Left lobe of liver (tissue), 2 donors: ENCODE measurements around the gene AP5B1. TPM values are rescaled to one million over a fixed set of nuclear protein-coding genes. Genes with fewer than 3 reads are reported as not detected.
A peak's percentile ranks its signal among the peaks of the same experiment; 100 is the strongest.

Source experiments
- ATAC-seq: fragments of 200-7000 bp; cut with Tn5 transposase; one replicate; pipeline ENCODE4 v1.9.1; 2020; ENCODE audit warnings: mild to moderate bottlenecking, moderate library complexity
- DNase-seq: peaks from one replicate; pipeline ENCODE4 v3.0.0-alpha.2; 2020; ENCODE audit warnings: low spot score
- total RNA-seq: library from RNA; stranded (reverse); gene quantifications from one replicate; pipeline ENCODE4 v1.2.1, GENCODE V29; 2021
- donor health status: DM: no; HTN: no; CAD: no; lungs with moderate emphysema.
- donor health status: DM: no; HTN: yes; CAD: no.

AP5B1 gene
- total RNA-seq, 1 donor from 2014 or later: 13.4 TPM

GRCh38 chr11:65787649-65788622 is 7.2 kb upstream of the AP5B1 start:
- ATAC-seq (peak; percentile 8), DNase-seq (no peak)

- ATAC-seq (peak; percentile 6), DNase-seq (no peak)
These were observed 6.2 kb upstream of the AP5B1 start, which contains the start of gene OVOL1 for GRCh38 chr11:65786786-65787636. Gene OVOL1 (plus strand): TSS chr11:65787063. CDS start chr11:65787374, 311 bp downstream.

- ATAC-seq: peak; percentile 29
- DNase-seq: no peak
These were observed 5.4 kb upstream of the AP5B1 start for GRCh38 chr11:65786008-65786785.

GRCh38 chr11:65785319-65786007 is 4.7 kb upstream of the AP5B1 start:
- ATAC-seq (no peak), DNase-seq (no peak)

- DNase-seq: no peak
These were observed 2.0 kb upstream of the AP5B1 start for GRCh38 chr11:65782816-65783228.

GRCh38 chr11:65781962-65782815 is 1.4 kb upstream of the AP5B1 start:
- no peak for DNase-seq
- ATAC-seq: no peak

More at GRCh38 chr11:65782816-65783228, 2.0 kb upstream of the AP5B1 start:
- no peak for ATAC-seq

- ATAC-seq: peak; percentile 48
- DNase-seq: no peak
These were observed 581 bp upstream of the AP5B1 start for GRCh38 chr11:65781152-65781961.

GRCh38 chr11:65779919-65780769 is 632 bp downstream of the AP5B1 start:
- peak; percentile 81 for DNase-seq

GRCh38 chr11:65779669-65779918 is 1.2 kb downstream of the AP5B1 start:
- DNase-seq: no peak
- no peak for ATAC-seq

More at GRCh38 chr11:65779919-65780769, 632 bp downstream of the AP5B1 start:
- peak; percentile 76 for ATAC-seq

- DNase-seq (peak; percentile 50), ATAC-seq (no peak)
These were observed 1.7 kb downstream of the AP5B1 start for GRCh38 chr11:65778901-65779668.

GRCh38 chr11:65778431-65778900 is 2.3 kb downstream of the AP5B1 start:
- DNase-seq: no peak
- ATAC-seq: no peak

- DNase-seq (peak; percentile 69), ATAC-seq (peak; percentile 6)
These were observed 2.9 kb downstream of the AP5B1 start for GRCh38 chr11:65777821-65778361.

GRCh38 chr11:65777241-65777640 is 3.5 kb downstream of the AP5B1 start:
- ATAC-seq (no peak), DNase-seq (peak; percentile 42)

GRCh38 chr11:65776710-65777141 is 4.0 kb downstream of the AP5B1 start:
- ATAC-seq (peak; percentile 4), DNase-seq (peak; percentile 48)

- ATAC-seq: peak; percentile 42
- peak; percentile 83 for DNase-seq
These were observed 4.6 kb downstream of the AP5B1 start for GRCh38 chr11:65776196-65776595.
